Measurements from ENCODE around the gene TEX48.

- no peak for TF ChIP-seq POLR2A (IDR thresholded peaks at IDR 0.05)
- TF ChIP-seq, protein P1, sequence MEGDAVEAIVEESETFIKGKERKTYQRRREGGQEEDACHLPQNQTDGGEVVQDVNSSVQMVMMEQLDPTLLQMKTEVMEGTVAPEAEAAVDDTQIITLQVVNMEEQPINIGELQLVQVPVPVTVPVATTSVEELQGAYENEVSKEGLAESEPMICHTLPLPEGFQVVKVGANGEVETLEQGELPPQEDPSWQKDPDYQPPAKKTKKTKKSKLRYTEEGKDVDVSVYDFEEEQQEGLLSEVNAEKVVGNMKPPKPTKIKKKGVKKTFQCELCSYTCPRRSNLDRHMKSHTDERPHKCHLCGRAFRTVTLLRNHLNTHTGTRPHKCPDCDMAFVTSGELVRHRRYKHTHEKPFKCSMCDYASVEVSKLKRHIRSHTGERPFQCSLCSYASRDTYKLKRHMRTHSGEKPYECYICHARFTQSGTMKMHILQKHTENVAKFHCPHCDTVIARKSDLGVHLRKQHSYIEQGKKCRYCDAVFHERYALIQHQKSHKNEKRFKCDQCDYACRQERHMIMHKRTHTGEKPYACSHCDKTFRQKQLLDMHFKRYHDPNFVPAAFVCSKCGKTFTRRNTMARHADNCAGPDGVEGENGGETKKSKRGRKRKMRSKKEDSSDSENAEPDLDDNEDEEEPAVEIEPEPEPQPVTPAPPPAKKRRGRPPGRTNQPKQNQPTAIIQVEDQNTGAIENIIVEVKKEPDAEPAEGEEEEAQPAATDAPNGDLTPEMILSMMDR (IDR thresholded peaks at IDR 0.05): no peak
These were observed 39.6 kb upstream of the TEX48 start for GRCh38 chr9:114721491-114722079.

All from uterus (tissue), 2 donors.